ENCODE data around the gene FAM53B.
"Not testable (repeated sequence)": the region's sequence is repeated elsewhere in the genome, so short reads cannot be mapped to it uniquely, and the experiment has no call there.

Gene FAM53B

DNA sequence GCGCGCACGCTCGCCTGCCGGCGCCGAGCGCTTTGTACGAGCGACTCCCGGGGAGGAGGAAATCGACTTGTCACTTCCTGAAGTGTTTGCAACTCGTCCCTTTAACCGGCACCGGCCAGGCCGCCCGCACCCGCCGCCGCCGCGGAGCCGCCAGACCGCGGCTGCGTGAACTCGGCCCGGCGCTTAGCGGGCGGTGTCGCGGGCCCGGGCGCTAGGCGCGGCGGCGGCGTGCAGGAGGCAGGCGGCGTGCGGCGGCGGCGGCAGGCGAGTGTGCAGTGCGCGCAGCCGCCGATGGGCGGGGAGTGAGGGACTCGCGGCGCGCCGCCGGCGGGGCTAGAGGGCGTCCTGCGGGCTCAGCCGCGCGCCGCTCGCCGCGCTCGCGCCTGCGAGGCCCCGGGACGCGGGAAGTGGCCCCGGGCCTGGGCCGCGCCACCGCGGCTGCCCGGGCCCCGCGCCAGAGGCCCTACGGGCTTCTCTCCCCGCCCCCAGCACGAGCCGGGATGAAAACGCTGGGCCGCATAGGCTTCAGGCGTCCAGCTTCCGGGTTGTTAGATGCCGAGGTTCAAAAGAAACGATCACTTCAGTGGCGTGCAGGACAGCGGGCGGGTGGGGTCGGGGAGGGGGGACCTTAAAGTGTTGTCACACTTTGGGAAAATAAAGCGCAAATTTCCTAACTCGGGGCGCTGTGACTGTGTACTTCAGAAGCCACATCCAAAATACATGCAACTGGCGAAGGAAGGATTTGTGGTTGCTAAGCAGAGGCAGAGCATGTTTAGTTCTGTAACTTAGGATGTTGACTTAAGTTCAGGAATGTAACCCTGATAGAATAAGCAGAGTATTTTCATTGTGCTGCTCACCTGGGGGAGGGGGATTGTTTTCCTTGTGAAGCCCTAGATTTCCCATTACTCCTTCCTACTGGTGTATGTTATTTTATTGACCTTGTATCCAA, at the start of gene FAM53B:
Gene FAM53B, minus strand, starts transcription at position 277 of the 949 bp plus-strand sequence. CDS start 37,665 bp downstream, outside the sequence.
- peak; percentile 35 to 45 for DNase-seq (ENCODE audit: low read depth in 2 of 2)

DNA sequence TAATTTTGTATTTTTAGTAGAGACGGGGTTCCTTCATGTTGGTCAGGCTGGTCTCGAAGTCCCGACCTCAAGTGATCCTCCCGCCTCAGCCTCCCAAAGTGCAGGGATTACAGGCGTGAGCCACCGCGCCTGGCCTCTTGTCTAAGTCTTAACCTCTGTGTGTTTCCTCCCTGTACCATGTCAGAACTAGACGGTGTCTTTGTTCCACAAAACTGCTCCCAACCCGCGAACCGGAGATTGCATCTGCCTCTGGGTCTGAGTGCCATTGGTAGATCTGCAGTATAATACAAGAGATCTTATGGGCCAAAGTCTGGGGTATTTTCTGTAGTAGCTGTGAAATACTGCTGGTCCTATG, 48.8 kb upstream of the FAM53B start:
- DNase-seq (ENCODE audit: low read depth in 2 of 2): no peak

GRCh38 chr10:124791547-124792348, 47.6 kb upstream of the FAM53B start, which contains the start of gene EEF1AKMT2:
EEF1AKMT2 (minus strand) TSS chr10:124791887; CDS start chr10:124791833, 54 bp downstream.
- peak; percentile 64 for DNase-seq (ENCODE audit: low read depth in 2 of 2)

DNA sequence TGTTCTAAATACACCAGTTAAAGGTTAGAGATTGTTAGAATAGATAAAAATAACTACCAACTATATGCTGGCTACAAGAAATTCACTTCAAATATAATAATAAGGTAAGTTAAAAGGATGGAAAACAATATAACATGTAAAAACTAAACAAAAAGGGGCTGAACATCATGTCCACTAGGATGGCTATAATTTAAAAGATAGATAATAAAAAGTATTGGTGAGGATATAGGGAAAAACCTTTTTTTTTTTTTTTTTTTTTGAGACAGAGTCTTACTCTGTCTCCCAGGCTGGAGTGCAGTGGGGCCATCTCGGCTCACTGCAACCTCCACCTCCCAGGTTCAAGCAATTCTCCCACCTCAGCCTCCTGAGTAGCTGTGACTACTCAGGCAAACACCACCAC, 38.7 kb upstream of the FAM53B start:
- DNase-seq (ENCODE audit: low read depth in 2 of 2): not testable (repeated sequence)

GRCh38 chr10:124768791-124769190, 24.6 kb upstream of the FAM53B start:
- DNase-seq (ENCODE audit: low read depth in 2 of 2): no peak

- DNase-seq (ENCODE audit: low read depth in 2 of 2): no peak
Measured at GRCh38 chr10:124765256-124765655, 21.1 kb upstream of the FAM53B start.

DNA sequence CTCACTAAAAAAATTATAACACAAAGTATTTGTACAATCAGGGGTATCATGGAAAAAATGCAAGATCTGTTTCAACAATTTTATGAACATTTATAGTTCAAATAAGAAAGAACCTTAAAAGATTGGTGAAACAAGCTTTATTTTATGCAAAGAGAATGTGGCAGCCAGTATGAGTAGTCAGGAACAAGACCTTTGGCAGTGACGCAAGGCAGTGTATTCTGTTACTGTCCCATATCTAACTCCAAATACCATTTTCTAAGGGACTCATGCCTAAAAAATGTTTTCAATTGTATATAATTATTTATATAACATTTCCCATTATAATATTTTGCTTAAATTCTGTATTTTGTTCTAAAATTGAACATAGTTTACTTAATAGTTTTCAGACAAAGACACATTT, 19.1 kb upstream of the FAM53B start:
- DNase-seq (ENCODE audit: low read depth in 2 of 2): no peak

- DNase-seq (ENCODE audit: low read depth in 2 of 2): no peak
Measured at GRCh38 chr10:124762281-124762680, 18.1 kb upstream of the FAM53B start.

DNA sequence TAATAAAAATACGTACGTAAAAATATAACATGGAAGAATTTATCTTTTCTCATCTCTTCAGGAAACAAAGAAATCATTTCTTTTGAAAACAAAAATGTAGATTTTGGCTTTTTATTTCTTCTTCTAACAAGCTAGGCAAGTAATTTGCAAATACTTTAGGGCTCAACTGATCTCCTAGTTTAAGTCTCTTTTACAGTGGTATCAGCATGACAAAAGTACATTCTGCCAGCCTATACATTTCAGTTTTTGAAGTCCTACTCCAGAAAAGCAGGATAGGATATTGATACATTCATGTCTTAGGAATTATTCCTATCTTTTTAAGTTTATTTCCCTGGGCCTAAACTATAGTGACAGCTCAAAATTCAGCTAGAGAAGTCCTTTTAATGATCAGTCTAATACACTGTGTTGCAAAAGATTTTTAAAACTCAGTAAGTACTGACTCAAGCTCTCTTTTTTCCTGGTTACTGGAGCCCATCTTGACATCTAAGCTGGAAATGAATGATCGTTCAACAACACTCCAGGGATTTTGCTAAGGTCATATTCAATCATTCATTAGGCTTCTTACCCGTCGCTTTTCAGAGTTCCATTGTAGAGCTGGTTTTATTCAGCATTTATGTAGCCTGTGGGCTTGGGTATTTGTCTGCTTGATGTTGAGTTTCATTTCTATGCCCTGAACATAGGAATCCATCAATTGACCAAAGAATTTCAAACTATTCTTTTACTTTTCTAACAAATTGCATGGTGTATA, 12.2 kb upstream of the FAM53B start:
- no peak for DNase-seq (ENCODE audit: low read depth in 2 of 2)

DNA sequence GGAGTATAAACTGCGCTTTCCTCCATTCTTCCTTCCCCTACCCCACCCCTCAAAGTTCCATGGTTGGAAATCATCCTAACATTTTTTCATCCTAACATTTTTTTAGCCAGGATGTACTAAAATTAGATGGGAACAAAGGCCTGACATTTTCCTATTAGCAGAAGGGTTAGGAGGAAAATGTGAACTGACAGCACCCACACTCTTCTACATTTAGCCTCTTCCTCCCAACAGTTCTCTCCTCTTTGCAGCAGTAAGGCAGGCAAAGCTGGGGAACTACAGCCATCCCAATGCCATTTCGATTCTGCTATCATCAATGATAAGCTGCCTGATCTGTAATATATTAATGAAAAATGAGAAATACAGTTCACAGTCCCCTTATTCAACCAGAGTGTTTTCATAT, 11.4 kb upstream of the FAM53B start:
- no peak for DNase-seq (ENCODE audit: low read depth in 2 of 2)

DNA sequence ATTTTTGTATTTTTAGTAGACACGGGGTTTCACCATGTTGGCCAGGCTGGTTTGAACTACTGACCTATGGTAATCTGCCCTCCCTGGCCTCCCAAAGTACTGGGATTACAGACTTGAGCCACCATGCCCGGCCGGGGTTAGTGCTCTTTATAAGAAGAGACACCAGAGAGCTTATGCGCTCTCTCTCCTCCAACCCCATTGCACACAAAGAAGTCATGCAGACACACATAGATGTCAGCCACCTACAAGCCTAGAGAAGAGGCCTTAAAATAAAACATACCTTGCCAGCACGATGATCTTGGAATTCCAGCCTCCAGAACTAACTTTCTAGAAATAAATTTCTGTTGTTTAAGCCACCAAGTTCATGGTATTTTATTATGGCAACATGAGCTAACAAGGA, 10.0 kb upstream of the FAM53B start:
- no peak for DNase-seq (ENCODE audit: low read depth in 2 of 2)

GRCh38 chr10:124748953-124749645, 4.9 kb upstream of the FAM53B start:
- DNase-seq (ENCODE audit: low read depth in 2 of 2): no peak

DNA sequence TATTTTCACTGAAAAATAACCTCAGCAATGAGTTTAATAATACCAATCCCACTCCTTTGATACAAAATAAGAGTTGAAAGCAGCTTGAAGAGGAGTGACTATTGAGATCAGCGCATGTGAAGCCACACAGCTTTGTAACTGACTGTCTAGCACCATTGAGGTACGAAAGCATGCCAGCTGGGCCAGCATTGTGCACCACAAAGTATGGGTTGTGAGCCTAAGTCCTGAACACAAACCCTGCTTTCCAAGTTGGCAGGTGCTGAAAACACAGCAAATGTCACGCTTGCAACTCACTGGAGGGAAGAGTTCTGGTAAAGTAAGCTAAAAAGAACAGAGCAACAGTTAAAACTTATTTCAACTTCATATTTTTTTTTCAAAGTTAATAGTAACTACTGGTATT, 4.0 kb upstream of the FAM53B start:
- DNase-seq (ENCODE audit: low read depth in 2 of 2): no peak

- DNase-seq (ENCODE audit: low read depth in 2 of 2): no peak
Measured at GRCh38 chr10:124747745-124748144, 3.6 kb upstream of the FAM53B start.

DNA sequence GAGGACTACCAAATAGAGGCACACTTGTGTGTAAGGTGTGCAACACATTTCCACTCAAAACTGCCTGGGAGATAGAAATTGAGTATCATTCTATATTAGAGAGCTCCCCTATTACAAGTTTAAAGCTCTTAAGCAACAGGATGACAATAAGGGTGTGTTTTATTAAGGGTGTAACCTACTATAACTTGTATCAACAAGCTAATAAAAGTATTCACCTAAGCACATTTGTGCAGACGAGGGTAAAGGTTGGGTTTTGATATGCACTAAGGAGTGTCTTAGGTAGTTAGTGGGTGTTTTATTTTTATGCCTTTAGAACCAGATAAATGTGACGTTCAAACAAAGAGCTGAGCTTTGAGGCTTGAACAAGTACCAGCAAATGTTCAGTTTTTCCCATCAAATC, 2.8 kb upstream of the FAM53B start:
- DNase-seq (ENCODE audit: low read depth in 2 of 2): no peak

DNA sequence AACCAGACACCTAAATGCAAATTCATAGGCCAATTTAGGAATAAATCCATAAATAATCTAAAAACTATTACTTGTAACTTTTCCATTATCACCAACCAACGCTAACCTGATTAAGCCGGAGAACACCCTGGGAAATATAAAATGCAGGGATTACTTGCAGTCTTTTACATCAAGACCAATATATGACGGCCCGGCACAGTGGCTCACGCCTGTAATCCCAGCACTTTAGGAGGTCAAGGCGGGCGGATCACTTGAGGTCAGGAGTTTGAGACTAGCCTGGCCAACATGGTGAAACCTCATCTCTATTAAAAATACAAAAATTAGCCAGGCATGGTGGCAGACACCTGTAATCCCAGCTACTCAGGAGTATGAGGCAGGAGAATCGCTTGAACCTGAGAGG, 2.3 kb upstream of the FAM53B start:
- DNase-seq (ENCODE audit: low read depth in 2 of 2): not testable (repeated sequence)

GRCh38 chr10:124745673-124746072, 1.5 kb upstream of the FAM53B start:
- peak; percentile 53 to 58 for DNase-seq (ENCODE audit: low read depth in 2 of 2)

- no peak for DNase-seq (ENCODE audit: low read depth in 2 of 2)
Measured at GRCh38 chr10:124745252-124745651, 1.1 kb upstream of the FAM53B start.

- no peak for DNase-seq (ENCODE audit: low read depth in 2 of 2)
Measured at GRCh38 chr10:124743191-124744101, 732 bp downstream of the FAM53B start.

Measured in fibroblast of skin of left biceps (primary cell).